H7 (cell line): ENCODE results near the gene CFHR4. TPM values are rescaled to one million over a fixed set of nuclear protein-coding genes. Genes with fewer than 3 reads are reported as not detected.

Source experiments
- total RNA-seq: library from RNA; depleted of rRNA; stranded (reverse); fragments of >200 nt; shearing (Covaris generic); gene quantifications from 2 replicates; pipeline ENCODE4 v1.2.3, GENCODE V29; 2014; rRNA removed

CFHR4 gene
- total RNA-seq, 1 experiment from 2014 or later = not detected

Other genes with a start within 250 kb of the CFHR4 start
- not detected in 2 replicates for gene CFH, start 236.0 kb upstream of the CFHR4 start, total RNA-seq
- 0.87 and 3.0 TPM in 2 replicates for gene CFHR3, start 113.2 kb upstream of the CFHR4 start, total RNA-seq
- not detected in 2 replicates for gene CFHR1, start 68.3 kb upstream of the CFHR4 start, total RNA-seq
- gene CFHR2, start 55.7 kb downstream of the CFHR4 start, total RNA-seq = not detected in 2 replicates
- not detected in 2 replicates for gene CFHR5, start 89.5 kb downstream of the CFHR4 start, total RNA-seq
- not detected in 2 replicates for gene F13B, start 179.2 kb downstream of the CFHR4 start, total RNA-seq